HL-60/S4 (cell line): ENCODE results near the gene CCHCR1.

Source experiments
- in situ Hi-C: fragments of 300-500 bp; cut with MboI; formaldehyde crosslinking; loops from 2 replicates; pipeline ENCODE4 v1.14.3; 2022; ENCODE audit warnings: low sequenced_read_pairs

Gene CCHCR1

GRCh38 chr6:31163922-31164321 is 6.3 kb upstream of the CCHCR1 start:
- in situ Hi-C loops, result no loop called here

GRCh38 chr6:31162463-31163165 is 5.0 kb upstream of the CCHCR1 start:
- in situ Hi-C loops, result no loop called here

- in situ Hi-C loops, result no loop called here
These were observed 3.9 kb upstream of the CCHCR1 start for GRCh38 chr6:31161216-31162126.

GRCh38 chr6:31158863-31159855 is 1.6 kb upstream of the CCHCR1 start:
- in situ Hi-C loops, result no loop called here

- in situ Hi-C loops, result no loop called here
These were observed 699 bp upstream of the CCHCR1 start, which contains the start of gene TCF19 for GRCh38 chr6:31158140-31158862. Gene TCF19, plus strand, starts transcription at chr6:31158589. Its CDS starts 881 bp downstream, at chr6:31159470.

- in situ Hi-C loops, result no loop called here
These were observed 961 bp downstream of the CCHCR1 start for GRCh38 chr6:31156641-31157040.

- in situ Hi-C loops, result no loop called here
These were observed 3.2 kb downstream of the CCHCR1 start for GRCh38 chr6:31154436-31154835.

GRCh38 chr6:31152781-31153180 is 4.8 kb downstream of the CCHCR1 start:
- in situ Hi-C loops, result no loop called here

GRCh38 chr6:31149827-31150447 is 7.7 kb downstream of the CCHCR1 start:
- in situ Hi-C loops, result no loop called here

- in situ Hi-C loops, result no loop called here
These were observed 12.2 kb downstream of the CCHCR1 start for GRCh38 chr6:31145386-31145785.

GRCh38 chr6:31144970-31145340 is 12.6 kb downstream of the CCHCR1 start:
- in situ Hi-C loops, result no loop called here

- in situ Hi-C loops, result no loop called here
These were observed 13.2 kb downstream of the CCHCR1 start for GRCh38 chr6:31144296-31144969.

- in situ Hi-C loops, result no loop called here
These were observed 14.5 kb downstream of the CCHCR1 start for GRCh38 chr6:31143148-31143547.

GRCh38 chr6:31142361-31142761 is 15.2 kb downstream of the CCHCR1 start:
- in situ Hi-C loops, result no loop called here

GRCh38 chr6:31140643-31141042 is 17.0 kb downstream of the CCHCR1 start:
- in situ Hi-C loops, result no loop called here

- in situ Hi-C loops, result loop anchor here (5.0 to 10.0 kb wide), 2 partner anchors 48 to 225 kb away; no protein-coding TSS in a partner anchor
These were observed 18.0 kb downstream of the CCHCR1 start for GRCh38 chr6:31139599-31139998.

GRCh38 chr6:31138982-31139381 is 18.6 kb downstream of the CCHCR1 start, which contains the start of gene PSORS1C2:
Gene PSORS1C2, minus strand, starts transcription at chr6:31139066. Its CDS starts 40 bp downstream, at chr6:31139026.
- in situ Hi-C loops, result loop anchor here (5.0 to 10.0 kb wide), 2 partner anchors 48 to 226 kb away; no protein-coding TSS in a partner anchor

GRCh38 chr6:31135710-31136109 is 21.9 kb downstream of the CCHCR1 start:
- in situ Hi-C loops, result loop anchor here (5.0 to 10.0 kb wide), 2 partner anchors 52 to 229 kb away; no protein-coding TSS in a partner anchor

GRCh38 chr6:31132806-31133205 is 24.8 kb downstream of the CCHCR1 start:
- in situ Hi-C loops, result loop anchor here (10.0 kb wide), 1 partner anchor 232 kb away; no protein-coding TSS in a partner anchor
